Activated CD8-positive, alpha-beta memory T cell treated with anti-CD3 and anti-CD28 coated beads, Interleukin-2, amount 50 U/mL, for 48 hours (primary cell): ENCODE data around the gene KCNJ16.

Source experiments
- DNase-seq: peaks from one replicate; pipeline ENCODE4 v3.0.0-alpha.2; 2020

Gene KCNJ16

DNA sequence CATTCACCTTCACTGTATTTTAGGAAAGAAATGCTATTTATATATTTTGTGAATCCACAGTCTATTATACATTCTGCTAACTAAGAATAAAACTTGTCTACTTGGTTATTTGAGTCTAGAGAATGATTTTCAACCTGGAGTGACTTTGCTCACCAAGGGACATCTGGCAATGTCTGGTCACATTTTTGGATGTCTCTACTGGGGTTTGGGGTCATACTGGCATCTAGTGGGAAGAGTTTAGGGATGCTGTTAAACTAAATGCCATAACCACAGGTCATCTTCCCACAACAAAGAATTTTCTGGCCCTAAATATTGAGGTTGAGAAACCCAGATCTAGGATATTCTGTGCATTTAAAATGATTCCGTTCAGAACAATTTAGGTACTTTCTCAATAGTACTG lies 26.0 kb downstream of the KCNJ16 start:
- no peak for DNase-seq

DNA sequence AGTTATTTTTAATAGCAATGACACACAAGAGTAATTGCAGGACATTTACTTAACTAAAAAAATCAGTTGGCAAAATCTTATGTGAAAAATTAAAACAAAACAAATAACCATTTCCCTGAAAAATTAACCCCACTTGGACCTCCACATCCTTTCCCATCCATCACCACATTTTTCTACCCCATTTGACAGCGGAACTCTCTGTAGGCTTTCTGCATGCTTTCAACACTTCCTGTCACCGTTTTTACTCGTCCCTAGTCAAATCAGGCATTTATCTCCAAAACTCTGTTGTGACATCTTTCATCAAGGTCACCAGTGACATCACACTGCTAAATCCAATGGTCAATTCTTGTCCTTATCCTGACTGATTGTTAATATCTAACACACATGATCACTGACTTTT lies 27.5 kb downstream of the KCNJ16 start:
- DNase-seq, result no peak

DNA sequence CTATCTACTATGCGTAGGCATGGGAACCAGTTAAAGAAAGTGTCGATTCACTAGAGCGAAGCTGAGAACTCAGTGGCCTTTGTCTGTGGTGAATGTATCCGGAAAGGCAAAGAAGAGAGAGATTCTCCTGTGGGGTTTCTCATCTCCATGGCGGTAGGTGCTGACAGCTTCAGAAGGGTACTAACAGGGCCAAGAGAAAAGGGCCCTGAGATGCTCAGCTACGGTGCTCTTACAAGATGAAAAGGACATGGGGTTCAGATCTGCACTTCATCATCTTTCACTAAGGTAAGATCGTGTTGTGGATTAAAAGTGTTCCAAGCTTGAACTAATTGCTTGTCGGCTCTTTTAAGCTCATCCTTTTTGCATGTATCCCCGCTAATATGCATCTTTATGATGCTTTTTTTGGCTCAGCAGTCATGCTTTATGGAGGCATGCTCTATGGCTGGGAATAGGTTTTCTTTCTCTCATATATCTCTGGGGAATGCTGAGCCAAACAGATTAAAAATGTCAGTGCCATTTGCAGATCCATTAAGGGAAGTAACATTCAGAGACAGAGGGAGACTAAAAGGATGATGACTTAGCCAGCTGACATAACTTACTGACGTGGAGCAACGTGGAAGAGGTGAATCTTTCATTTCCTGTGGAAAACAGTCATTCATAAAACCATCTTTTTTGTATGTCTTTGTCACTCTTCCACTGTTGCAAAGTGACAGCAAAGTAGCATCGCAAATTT lies 29.9 kb downstream of the KCNJ16 start:
- no peak for DNase-seq

DNA sequence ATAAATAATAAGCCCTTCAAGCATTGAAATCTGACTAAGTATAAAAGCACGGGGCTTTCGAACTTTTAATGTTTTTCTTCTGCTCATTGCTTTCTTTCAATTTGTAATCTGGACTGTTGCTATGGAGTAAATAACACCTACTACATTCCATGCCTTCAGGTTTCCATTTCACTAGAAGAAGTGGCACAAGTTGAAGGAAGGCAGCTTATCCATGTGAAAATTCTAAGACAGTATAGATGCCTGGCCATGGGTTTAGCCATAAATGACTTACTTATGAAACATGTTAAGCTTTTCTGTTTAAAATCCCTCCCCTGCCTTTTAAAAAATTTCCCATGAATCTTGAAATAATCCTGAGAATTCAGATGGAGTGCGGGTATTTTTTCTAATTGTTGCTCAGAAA lies 30.6 kb downstream of the KCNJ16 start:
- no peak for DNase-seq

DNA sequence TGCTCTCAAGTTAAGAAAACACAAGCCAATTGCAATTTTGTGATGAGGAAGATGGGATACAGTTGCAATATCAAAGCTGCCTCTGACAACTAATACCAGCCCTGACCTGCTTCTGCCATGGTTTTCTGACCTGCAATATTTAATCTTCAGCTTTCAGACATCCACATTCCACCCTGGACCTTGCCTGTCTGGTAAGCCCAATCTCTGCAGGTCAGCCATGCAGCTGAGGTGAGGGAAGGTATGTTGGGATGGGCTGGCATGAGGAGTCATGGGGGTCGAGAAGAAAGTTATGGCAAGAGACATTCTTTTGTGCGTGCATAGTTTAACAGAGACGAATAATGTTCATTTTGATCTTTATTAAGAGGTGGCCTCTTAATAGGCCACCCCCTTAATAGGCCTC lies 31.5 kb downstream of the KCNJ16 start:
- no peak for DNase-seq

DNA sequence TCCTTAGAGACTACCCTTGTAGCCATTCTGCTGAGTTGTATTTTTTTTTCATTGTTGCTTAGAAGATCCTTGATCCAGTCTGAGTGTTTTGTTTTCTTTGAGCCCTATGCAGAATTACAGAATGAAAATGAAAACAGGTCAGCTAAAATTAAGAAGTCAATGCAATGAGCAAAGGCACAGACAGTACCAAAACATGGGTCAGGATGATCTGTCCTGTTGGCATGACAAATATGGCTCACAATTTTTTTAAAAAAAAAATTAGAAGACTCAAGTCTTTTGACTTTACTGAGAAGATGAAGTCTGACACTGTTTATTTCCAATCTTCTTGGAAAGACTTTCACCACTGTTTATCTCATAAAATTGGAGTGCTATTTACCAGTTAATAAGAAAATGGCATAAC lies 32.4 kb downstream of the KCNJ16 start:
- DNase-seq, result no peak

DNA sequence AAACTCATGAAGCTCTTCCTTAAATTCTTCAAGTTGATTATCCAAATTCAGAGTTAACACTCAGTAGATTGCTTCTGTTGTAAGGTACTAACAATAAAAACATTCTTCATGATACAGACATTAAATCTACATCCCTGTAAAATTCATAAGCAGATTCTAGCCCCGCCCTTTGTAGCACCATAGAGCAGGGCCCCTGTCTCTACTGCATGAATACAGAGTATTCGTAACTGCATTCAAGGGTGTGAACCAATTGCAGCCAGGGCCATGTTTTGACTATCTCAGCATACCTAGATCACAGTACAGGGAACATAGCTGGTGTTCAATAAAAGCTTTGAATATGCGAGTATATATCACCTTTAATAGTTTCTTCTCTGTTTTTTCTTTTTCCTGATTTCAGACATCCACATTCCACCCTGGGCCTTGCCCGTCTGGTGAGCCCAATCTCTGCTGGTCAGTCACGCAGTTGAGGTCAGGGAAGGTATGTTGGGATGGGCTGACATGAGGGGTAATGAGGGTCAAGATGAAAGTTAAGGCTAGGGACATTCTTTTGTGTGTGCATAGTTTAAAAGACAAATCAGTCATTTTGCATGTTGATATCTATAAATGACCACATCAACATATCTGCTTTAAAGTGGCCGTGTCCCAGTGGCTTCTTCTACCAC lies 33.0 kb downstream of the KCNJ16 start:
- no peak for DNase-seq

DNA sequence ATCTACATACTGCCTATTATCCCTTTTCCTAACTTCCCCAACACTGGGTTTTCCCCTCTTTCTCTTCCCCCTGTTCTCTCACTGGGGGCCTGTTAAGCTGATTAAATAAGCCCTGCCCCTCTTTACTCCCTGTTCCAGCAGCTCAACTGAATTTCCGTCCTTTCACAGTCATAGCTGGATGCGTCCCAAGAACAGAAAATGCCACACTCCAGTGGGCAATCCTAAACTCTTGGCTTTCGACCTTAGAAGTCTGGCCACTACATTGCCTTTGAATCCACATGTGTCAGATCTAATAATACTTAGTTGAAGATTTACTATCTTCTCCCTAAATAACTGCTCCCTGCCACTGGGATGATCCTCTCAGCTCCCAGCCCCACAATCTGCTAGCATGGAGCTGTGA lies 34.5 kb downstream of the KCNJ16 start:
- no peak for DNase-seq

DNA sequence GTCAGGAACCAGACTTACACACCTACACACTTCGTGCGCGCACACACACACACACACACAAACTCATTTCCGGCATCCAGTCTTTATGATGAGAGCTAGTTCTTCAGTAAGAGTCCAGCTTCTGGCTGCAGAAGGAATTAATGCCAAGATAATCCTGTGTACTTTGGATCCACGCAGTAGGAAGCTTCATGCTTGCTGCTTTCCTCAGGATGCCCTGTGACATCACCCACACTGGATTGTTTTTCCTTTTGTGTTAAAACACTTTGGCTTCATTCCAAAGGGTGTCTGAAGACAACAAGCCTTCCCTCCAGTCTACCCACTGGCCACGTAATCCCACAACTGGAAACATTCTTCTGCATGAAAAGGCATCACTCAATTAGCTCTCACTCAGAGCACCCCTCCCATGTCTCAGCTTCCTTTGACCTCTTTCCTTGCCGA lies 35.4 kb downstream of the KCNJ16 start:
- DNase-seq, result no peak

DNA sequence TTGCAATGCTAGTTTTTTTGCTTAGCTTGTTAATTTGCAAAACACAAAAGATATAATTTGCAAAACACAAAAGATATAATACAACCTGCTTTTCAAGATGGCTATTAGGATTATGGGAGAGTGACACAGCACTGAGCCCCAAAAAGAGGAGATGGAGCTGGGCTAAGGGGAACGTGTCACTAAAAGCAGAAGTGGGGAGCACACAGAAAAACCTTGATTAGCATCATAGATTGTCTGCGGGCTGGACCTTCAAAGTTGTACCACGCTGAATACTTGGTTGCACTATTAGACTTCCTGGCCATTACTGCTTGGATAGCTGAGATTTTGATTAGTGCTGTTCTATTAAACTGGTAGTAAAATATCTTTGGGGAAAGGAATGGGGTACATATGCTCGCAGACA lies 36.2 kb downstream of the KCNJ16 start:
- no peak for DNase-seq

DNA sequence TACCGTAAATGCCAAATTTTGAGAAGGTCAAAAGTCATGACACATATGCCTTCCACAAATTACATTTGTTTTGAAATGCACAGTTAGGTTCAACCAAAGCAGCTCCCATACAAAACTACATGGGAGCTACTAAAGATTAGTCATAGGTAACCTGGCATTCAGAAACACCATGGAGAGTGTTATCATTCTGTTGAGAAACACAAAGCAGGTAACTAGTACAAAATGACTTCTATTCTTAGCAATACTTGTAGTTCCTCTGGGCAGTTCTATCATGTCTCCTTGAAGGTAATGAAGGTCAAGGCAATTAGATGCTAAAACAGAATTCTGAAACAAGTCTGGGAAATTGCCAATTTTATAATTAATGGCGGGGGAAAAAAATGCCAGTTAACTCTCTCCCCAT lies 39.4 kb downstream of the KCNJ16 start:
- DNase-seq, result no peak

DNA sequence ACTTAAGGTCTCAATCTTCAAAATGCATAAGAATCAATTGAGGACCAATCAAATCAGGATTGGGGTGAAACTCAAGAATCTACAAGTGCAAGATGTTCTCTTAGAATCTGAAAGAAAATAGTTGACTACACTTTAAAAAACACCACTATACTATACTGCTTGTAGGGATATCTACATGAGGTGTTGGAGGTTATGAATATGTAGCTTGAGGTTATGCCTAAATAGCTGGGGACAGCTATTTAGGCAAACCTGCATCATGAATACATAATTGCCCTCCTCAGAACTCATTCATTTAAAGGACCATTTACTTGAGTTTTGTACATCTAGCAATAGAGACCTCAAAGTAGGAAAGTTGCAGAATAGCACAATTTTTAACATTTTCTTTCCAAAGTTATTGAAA lies 40.1 kb downstream of the KCNJ16 start:
- no peak for DNase-seq

DNA sequence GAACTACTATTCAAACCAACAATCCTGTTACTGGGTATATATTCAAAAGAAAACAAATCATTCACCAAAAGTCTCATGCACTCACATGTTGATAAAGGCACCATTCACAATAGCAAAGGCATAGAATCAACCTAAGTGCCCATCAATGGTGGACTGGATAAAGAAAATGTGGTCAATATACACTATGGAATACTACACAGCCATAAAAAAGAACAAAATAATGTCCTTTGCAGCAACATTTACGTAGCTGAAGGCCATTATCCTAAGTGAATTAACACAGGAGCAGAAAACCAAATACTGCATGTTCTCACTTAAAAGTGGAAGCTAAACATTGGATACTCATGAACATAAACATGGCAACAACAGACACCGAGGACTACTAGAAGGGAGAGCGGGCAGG lies 41.9 kb downstream of the KCNJ16 start:
- DNase-seq, result no peak

DNA sequence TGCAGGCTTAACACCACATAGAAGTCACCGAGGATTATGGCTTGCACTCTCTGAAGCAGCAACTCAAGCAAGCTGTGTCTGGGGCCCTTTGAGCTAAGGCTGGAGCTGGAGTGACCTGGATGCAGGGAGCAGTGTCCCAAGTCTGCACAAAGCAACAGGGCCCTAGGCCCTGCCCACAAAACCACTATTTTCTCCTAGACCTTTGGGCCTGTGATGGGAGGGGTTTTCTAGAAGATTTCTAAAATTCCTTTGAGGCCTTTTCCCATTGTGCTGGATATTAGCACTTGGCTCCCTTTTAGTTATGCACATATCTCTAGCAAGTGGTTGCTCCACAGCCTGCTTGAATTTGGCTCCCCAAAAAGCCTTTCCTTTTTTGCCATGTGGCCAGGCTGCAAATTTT lies 44.5 kb downstream of the KCNJ16 start:
- no peak for DNase-seq

DNA sequence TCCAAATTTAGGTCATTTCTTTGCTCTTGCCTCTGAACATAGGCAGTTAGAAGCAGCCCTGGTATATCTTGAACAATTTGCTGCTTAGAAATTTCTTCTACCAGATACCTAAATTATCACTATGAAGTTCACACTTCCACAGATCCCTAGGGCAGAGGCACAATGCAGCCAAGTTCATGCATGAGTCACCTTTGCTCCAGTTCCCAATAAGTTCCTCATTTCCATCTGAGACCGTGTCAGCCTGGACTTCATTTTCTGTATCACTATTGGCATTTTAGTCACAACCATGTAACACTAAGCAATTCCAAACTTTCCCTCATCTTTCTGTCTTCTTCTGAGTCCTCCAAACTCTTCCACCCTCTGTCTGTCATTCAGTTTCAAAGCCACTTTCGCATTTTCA lies 45.0 kb downstream of the KCNJ16 start:
- no peak for DNase-seq

DNA sequence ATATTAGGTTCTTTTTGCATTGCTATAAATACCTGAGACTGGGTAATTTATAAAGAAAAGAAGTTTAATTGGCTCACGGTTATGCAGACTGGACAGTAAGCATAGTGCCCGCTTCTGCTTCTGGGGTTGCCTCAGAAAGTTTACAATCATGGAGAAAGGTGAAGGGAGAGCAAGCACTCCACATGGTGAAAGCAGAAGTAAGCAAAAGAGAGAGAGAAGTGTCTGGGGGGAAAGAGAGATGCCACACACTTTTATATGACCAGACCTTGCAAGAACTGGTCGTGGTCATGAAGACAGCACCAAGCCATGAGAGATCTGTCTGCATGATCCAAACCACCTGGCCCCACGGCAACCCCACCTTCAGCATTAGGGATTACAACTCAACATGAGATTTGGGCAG lies 45.4 kb downstream of the KCNJ16 start:
- no peak for DNase-seq

DNA sequence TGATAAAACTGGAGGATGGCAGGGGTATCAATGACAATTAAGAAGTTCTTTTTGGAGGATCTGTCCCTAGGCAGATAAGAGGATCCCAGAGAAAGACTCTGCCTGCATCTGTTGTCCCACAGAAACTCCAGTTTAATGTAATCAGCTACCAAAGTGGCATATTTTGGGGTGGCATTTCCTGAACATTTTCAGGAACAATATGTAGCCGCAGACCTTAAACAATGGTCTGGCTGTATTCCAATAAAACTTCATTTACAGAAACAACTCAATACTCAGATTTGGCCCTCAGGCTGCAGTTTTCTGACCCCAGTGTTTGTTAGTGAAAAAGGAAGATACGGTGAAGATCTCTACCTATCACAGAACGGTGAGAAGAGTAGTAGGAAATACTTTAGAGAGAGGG lies 46.1 kb downstream of the KCNJ16 start:
- no peak for DNase-seq

DNA sequence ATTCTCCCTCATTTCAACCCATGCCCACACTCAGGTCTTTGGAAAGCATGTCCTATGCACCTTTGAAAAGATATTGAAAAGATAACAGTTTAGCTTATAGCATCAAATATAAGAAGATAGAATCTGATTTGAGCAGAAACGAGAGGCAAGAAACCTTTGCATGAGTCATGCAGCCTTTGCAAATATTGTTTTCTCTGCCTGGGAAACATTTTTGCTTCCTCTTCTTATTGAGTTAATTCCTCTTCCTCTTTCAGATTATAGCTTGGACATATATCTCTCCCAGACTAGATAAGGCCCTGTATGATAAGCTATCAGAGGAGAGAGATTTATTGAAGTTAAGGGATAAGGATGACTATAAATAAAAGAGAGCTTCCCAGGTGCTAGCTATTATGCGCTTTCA lies 48.2 kb downstream of the KCNJ16 start:
- DNase-seq, result no peak

DNA sequence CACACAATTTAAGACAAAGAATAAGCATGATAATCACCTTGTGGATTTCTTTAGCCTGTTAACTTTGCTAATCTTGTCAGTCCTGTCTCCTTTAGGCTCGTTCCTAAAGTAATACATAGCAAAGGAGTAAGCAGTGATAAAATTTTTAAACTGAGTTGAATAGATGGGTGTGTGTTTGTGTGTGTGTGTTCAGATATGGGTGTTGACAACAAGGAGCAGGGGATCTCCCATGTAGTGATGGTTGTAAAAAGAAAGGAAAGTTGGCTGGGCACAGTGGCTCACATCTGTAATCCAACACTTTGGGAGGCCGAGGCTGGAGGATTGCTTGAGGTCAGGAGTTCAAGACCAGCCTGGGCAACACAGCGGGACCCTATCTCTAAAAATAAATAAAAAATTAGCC lies 49.7 kb downstream of the KCNJ16 start:
- no peak for DNase-seq

DNA sequence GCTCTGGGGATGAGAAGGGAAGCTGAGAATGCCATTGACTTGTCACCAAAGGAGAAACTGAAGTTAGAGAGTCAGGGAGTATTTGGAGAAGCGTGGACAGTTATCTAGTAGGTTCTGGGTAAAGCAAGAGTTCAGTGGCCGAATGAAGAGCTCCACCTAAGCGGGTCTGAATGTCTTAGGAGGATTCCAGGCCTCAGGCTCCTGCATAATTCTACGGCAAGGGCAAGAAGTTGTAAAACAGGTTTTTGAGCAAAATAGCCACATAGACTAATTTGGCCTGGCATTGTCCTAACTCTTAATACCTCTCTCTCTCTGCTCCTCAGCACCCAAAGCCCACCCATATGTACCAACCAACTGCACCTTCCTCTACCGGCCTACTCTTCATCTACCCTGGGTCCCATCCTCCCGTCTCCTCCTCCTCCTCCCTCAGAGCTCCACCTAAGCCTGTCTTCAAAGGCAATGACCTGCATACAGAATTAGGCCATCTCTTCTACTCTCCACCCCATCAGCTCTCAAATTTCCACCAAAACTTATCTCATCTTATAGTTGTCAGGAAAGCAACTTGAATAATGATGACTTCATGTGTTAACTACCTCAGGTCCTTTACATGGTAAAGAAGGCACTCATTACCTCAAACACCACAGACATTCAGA lies 52.3 kb downstream of the KCNJ16 start:
- no peak for DNase-seq

DNA sequence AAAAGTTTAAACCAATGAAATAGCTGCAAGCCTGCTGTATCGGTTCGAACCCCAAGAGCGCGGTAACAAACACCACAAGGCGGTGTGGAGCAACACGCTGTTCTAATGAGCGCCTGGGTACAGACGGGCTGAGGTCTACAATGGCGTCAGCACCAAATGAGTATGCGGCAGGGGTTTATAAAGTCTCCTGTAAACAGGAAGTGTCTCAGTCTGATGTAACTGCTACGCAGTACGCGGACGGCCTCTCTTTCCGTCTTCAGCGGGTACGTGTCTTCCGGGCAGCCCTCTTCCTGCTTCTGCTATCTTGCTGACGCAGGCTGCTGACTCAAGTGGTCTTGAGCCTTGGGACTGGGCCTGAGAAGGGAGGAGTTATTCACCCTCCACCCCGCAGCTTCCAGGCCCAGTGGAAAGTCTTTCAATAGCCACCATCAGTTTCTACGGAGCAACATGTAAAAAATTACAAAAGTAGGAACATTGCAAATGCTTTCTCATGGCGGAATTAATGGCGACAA lies 53.8 kb downstream of the KCNJ16 start:
- no peak for DNase-seq

DNA sequence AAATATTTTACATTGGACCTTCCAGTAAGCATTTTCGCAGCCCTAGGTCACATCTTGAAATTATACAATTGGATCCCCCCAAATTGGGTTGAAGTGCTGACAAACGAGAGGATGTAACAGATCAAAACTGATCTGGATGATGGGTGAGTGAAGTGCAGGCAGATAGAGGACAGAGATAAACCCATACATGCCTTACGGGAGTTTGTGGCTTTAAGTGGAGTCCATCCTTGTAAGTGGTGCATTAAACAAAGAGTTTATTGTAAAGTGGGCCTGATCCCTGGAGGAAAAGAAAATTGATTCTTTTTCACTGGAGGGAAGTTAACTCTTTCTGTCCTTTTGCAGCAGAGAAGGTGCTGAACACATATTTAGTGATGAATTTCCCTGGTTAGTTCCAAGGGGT lies 55.3 kb downstream of the KCNJ16 start:
- DNase-seq, result no peak

DNA sequence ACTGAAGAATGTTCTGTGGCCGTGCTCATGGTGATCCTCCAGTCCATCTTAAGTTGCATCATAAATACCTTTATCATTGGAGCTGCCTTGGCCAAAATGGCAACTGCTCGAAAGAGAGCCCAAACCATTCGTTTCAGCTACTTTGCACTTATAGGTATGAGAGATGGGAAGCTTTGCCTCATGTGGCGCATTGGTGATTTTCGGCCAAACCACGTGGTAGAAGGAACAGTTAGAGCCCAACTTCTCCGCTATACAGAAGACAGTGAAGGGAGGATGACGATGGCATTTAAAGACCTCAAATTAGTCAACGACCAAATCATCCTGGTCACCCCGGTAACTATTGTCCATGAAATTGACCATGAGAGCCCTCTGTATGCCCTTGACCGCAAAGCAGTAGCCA lies 57.5 kb downstream of the KCNJ16 start:
- no peak for DNase-seq

DNA sequence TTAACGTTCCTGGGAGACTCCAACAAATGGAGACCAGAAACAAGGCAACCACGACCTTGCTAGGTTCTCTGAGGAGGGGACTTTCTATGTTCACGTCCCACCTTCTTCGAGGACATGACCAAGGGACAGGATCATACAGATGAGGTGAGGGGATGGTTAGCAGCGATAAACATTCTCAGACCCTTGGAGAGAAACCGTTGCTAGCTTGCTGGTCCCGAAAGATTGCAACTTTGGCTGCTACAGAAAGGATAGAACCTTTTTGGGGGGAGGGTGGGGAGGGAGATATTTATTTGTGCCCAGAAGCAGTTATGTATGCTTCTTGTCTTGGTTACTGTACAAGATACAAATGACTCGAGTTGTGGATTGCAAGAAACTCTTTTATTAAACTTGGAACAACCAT lies 59.0 kb downstream of the KCNJ16 start:
- DNase-seq, result no peak
